Stimulated activated CD8-positive, alpha-beta memory T cell treated with anti-CD3 and anti-CD28 coated beads, Interleukin-4, amount 100 ng/mL, for 1 hour (primary cell): ENCODE measurements around the gene ATF7.

Source experiments
- DNase-seq, 2 donors: peaks; one replicate each; pipeline ENCODE4 v3.0.0-alpha.2; 2020; ENCODE audit warnings: low read depth in 2 of 2, low spot score in 1 of 2

Gene ATF7

DNA sequence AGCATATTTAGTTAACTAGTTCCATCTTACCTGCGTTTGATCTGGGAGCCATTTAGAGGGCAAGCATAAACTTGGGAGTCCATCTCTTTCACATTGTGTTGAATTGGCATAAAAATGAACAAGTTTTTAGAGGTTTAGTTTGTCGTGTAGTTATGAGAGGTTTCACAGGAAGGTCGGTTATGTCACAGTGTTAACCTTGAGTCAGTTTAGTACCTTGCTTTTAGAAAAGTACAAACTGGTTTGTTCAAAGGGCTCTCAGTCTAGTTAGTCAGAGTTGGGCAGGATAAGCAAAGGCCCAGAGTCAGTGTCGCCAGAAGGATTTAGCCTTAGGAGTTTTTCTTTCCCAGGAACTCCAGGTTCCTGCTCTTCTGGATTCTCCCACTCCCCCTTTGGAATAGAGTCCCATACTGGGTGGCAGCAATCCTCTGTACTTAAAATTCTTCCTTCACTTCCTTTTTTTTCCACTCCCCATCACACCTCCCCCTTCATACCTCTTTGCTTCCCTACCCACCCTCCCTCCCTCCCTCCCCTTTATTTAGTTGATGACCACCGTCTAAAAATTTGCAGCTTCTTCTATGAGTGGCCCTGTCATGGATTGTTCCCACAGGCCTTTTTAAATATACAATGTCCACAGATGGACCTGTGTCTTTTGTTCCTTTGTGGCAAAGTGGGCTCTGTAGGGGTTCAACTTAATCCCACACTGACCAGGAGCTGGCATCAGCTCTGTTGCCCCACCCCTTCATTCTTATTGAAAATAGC, 162.2 kb downstream of the ATF7 start:
- DNase-seq = no peak

DNA sequence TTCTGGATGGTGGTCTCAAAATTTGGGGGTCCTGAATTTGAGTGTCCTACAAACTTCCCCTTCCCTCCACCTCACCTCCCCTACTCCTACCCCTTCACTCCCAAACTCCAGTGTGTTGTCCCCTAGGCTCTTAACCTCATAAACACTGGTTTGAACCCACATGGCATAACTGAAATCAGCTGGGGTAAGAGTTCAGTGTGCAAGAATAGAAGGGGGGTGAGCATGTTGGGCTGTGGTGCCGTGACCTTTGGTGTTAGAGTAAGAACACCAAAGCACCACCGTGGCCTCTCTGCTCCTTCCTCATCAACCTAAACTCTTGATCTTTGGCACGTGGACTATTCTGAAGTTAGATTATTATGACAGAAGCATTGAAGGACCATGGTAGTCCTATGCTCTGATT, 163.2 kb downstream of the ATF7 start:
- DNase-seq = no peak

DNA sequence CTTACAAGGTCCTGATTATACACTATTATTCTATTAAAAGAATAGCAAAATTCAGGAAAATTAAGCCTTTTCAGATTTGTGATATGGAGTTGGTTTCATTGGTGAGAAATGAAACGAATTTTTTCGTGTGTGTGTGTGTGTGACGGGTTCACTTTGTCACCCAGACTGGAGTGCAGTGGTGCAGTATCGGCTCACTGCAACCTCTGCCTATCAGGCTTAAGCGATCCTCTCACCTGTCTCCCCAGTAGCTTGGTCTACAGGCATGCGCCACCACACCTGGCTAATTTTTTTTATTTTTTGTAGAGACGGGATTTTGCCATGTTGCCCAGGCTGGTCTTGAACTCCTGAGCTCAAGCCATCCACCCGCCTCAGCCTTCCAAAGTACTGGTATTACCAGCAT, 164.6 kb downstream of the ATF7 start:
- no peak for DNase-seq

DNA sequence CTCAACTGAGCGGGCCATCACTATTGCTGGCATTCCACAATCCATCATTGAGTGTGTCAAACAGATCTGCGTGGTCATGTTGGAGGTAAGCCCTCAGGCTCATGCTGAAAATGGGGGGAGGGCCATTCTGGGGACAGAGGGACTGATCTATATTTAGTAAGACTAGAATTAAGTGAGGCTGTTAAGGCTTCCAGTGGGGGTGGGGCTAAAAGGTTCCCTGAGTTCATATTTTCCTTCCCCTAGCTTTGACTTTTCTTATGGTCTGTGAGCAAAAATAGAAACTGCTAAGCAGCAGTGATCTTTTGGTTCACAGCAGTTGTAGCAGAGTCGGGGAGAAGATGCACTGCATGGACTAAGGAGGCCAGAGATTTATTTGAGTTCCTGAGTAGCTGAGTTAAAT, 165.1 kb downstream of the ATF7 start:
- DNase-seq = no peak

DNA sequence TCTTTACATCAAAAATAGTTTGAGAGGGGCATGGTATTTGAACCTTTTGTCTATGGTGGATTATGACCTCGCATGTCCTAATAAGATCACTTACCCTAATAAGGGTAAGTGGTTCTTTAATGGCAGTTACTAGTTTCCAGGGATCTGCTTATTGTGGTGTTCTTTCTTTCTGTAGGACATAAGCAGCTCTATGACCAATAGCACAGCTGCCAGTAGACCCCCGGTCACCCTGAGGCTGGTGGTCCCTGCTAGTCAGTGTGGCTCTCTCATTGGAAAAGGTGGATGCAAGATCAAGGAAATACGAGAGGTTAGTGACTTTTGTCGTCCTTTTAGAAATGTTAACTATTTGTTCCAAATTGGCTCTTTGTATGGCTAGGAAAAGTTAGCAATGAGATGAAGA, 167.1 kb downstream of the ATF7 start:
- no peak for DNase-seq
